ENCODE data around the gene TENM4.

Gene TENM4

DNA sequence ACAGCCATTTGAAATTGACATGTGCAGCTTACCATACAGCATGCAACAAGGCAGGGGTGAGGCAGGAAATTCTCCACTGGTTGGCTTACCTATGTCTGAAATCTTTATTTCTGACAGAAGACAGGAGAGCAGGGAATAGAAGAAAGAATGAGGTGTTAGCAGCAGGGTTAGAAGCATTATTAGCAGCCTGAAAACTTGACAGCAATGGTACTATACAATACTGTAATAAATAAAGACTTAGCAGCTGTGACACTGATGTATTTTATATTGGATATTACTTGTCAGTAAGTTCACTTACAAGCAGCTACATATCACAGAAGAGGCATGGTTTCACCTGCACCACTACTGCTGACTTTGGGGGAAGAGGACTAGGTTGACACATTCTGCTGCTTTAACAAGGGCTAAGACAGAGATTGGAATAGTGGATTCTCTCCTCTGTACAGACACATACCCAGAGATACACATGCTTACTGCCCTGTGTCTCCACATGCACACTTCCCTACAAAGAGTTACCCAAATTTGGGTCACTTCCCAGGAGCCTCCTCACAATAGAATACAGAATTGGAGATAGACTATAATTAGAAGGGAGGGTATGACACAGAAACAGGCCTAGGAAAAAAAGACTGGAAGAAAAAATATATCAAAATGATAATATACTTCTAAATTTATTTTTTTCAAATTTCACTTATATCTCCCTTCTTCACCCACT lies 720.4 kb downstream of the TENM4 start:
- DNase-seq = no peak

DNA sequence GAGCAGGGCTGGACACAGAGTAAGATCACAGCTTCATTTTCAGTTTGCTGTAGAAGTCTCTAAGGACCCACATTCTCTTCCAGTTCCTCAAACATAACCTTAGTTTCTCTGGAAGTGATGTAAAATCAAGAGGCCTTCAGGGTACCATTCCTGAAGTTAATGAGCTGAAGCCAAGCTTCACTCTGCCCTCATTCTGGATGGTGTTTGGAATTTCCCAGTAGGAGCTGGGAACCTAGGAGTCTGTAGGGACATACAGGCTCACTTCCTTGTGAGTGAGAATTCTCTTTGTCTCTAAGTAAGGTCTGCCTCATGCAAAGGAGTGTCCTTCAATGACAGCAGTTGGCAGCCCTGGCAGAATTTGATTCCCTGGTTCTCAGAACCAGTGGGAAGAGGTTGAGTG lies 723.8 kb downstream of the TENM4 start:
- no peak for DNase-seq

DNA sequence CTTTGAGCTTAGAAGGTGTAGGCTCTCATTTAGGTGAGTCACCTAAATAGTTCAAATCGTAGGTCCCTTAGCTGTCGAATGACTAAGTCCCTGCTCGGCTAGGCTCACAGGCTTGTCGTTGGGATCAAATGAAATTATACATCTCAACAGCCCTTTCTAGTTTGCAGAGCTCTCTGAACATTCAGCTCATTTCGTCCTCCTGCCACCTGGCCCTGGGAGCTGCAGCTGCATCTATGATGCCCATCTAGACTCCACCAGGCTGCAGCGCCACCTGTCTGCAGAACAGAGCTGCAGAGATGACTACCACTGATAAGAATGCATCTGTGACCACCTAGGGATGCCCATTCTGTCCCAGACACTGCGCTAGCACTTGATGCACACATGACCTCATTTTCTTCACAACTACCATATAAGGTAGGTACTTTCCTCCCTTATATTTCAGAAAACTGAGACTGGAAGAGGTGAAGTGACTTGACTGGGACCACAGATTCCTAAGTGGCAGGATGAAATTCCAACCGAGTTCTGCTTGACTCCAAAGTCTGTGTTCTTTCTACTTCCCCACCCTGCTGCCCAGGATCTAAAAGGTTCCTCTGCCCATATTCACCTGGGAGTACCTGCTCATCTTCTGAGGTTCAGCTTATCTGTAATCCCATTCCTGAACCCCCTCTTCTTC lies 725.1 kb downstream of the TENM4 start:
- DNase-seq = peak; percentile 85

DNA sequence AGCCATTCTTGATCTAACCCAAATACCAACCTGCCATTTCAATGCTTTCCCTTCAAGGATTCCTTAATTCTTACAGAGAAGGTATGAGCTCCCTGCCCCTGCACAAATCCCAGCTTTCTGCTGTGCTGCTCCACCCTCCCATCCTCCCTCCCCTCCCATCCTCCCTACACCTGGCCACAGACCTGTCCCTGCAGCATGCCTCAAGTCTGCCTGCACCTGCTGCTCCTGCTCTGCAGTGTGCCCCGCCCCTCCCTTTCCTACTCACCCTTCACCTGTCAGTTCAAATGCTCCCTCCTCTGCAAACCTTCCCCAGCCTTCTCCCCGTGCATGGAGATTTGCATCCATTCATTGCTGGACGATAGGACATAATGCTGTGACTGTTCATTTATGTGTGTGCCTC lies 726.3 kb downstream of the TENM4 start:
- no peak for DNase-seq

DNA sequence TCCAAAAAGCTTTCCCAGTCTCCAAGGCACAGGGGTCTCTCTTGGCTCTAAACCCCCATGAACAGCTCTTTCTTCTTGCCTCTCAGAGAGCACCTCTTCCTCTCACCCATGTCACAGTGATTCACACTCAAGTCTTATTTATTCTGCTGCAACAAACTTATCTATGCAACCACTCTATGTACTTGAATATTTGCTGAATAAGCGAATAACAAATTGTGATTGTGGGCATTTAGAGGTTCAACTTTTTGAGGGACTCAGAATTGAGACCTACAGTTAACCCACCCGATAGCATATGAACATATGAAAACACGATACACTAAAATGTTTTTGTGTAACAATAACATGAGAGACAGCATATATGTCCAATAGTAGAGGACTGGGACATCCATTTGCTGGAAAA lies 729.1 kb downstream of the TENM4 start:
- DNase-seq = no peak

DNA sequence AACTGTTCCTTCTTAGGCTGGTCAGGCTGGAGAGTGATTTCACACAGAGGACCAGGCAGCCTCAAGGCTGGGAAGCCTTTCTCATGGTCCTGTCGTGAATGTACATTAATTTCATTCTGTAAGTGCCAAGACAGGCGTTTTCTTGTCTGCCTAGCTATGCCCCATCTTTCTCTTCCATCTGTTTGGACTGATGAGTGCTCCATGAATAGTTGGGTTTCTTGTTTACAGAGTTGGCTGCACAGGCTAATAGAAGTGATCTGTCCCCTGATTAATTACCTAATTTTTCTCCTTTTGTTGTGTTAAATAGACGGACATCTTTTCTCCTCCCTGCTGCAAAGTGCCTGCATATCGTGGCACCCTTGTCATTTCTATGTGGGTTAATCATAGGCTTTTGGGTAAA lies 730.4 kb downstream of the TENM4 start:
- DNase-seq = no peak

DNA sequence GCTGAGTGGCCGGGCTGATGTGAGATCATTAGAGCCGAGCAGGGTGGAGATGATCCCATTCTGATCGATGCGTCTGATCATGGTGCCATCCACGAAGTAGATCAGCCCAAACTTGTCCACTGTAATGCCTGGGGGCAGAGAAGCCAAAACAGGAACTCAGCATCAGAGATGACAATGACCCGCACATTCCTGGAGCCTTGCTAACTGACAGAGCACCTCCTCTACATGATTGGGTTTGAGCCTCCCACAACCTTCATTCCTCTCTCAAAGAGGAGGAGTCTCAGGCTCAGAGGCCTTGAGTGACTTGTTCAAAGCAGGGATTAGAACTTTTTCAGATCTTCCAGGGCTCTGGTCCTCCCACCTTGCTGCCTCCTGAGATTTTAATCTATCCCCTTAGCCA lies 732.4 kb downstream of the TENM4 start:
- peak; percentile 47 for DNase-seq

DNA sequence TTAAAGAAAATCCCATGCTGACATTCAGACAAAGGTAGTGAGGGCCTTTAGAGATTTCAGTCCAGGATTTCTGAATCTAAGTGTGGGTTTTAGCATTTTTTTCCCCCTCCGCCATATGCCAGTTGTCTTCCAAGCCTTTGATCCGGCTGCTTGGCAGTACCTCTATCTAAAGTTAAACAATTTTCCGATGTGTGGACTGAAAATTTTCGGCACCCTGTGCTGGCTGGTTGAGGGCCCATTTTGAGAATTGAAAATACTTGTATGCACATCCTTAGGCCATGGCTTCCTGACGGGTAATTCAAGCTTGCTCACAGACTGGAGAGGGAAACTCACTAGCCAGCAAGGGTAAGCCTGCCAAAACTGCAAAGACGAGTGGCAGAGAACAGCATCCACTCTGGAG lies 734.3 kb downstream of the TENM4 start:
- DNase-seq = no peak

DNA sequence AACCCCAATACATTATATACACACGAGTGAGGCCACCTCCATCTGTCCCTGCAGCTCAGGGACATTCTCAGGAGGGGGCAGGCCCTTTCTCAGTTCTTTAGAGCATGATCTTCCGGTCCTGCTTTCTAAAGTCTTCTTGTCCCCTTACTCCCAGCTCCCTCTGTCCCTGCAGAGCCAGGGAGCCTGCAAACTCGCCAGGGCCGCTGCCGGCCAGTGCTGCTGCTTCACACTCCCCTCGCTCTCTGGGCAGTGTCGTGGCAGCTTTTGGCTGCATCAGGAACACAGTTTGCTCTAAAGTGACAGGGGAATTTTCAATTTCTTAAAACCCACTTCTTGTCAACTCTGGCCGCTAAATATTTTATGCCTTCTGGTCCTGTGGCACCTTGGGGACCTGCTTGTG lies 736.0 kb downstream of the TENM4 start:
- DNase-seq = no peak

DNA sequence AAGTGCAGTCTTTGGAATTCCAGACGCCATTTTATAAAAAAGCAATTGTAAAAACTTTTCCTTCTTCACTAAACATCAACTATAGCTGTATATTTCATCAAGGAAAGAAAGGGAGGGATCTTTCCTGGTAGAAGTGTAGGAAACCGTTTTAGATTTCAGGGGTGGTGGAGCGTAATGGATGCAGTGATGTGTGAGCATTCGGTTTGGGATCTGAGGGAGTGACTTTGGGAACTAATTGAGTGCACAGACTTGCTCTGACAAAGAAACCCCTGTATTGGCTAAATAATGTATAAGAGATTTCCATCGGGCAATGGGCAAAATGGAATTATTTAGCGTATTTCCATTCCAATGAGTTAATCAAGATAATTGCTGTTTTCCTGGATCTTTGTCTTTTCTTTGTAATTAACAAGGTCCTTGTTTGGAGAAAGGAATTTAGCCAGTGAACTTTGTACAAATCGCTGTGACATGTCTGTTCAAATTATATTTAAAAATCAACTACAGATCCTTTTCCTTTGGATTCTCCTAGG lies 741.2 kb downstream of the TENM4 start:
- no peak for DNase-seq

DNA sequence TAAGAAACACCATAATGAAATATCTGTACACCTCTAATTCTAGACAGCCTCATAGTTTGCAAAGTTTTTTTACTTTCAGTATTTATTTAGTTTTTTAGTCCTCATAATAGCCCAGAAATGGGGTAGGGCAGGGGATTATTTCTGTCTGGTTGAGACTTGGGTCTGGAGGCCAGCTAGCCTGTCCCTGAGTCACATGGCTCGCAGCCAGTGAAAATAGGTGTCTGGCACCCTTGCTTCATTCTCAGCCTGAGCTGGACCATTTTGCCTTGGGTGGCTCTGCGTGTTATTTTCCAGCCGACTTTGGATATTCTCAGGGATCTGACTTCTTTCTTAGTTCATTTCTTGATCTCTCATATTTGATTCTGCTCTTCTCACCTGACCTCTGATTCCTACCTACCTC lies 742.2 kb downstream of the TENM4 start:
- peak; percentile 69 for DNase-seq

DNA sequence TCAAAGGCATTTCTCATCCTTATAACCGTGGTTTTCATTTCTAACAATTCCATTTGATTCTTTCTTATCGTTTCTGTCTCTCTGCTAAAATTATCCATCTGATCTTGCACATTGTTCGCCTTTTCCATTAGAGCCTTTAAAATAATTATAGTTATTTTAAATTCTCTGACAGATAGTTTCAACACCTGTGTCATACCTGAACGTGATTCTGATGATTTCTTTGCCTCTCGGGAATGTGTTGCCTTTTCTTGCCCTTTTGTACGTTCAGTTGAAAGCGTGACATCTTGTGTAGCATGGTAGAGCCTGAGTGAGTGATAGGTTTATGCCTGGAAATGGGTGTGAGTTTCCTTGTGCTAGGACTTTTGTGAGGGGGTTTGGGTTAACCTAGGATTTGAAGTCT lies 744.7 kb downstream of the TENM4 start:
- no peak for DNase-seq

DNA sequence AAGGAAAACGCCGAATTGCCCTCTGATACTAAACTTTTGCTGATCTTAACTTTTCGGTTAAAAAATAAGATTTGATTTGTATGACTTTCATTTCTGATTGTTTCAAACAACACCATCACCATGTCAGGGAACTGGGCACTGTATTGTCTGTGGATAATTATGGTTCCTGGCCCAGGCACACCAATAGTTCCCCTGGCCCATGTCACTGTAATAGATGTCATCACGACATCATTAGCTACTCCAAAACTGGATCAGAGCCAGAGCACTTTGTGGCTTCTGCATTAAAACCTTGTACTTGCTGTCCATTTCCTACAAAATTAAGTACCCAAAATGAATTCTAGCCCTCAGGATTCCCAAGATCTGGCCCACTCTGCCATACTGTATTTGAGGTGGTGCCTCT lies 746.7 kb downstream of the TENM4 start:
- DNase-seq = peak; percentile 4

DNA sequence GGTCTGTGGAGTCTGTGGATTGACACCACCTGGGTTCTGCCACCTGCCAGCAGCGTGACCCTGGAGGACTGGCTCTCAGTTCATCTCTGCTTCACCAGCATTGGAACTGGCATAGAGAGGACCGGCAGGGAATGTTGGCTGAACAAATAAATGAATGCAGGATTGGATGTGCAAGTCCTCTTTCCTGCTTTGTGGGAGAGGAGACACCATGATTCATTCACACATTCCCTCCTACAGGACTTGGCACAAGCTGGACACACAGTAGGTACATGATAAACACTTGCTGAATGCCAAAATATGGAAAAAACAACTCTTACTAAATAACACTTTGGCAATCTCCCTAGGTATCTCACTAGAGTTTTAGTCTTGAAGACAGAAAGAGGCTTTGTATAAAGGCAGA lies 749.6 kb downstream of the TENM4 start:
- no peak for DNase-seq

DNA sequence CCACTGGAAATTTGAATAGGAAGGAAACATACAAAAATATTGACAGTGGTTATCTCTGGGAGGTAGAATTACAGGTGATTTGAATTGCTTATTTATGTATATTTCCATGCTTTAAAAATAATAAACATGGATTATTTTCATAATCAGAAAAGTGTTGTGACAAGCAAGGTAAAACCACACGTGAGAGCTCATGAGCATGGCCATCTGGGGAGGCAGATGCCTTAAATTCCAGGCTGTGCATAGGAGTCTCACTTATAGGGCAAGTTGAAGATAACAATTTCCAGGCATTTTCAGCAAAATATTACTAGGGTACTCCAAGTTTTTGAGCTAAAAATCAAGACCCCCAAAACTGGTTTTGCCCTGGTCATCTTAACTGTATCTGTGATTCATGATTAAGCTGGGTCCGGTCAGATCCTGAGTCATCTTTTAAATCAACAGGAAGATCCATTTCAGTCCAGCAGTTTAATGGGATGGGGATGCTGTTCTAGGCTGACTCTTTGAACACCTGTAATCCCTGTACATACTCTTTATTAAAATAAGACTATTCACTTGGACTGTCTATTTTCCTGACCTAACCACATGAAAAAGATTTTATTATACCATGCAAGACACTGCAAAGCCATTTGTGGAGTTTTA lies 750.4 kb downstream of the TENM4 start:
- peak; percentile 5 for DNase-seq

DNA sequence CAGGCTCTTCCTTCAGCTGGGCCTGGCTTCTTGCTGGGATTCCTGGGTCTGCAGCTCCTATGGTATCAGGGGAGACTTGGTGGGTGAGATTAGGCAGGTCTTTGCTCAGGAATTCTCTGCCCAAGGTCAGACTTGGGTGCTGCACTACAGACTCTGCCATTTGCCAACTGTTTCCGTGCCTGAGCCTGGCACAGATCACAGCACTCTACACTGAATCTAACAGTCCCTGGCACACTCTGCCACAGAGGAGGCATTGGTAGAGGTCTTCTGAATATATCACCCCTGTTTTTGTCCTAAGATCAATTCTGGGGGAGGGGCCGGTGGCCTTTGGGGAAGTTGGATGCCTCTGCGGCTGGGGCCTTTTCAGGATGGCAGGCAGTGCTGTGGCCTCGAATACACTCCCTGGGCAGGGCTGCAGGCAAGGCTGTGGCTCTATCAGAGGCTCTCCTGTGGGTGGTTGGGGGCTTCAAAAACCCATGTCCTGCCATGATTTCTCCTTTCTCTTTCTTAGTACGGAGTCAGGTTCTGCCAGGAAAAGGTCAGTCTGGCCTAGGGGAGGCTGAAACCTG lies 751.2 kb downstream of the TENM4 start:
- no peak for DNase-seq

DNA sequence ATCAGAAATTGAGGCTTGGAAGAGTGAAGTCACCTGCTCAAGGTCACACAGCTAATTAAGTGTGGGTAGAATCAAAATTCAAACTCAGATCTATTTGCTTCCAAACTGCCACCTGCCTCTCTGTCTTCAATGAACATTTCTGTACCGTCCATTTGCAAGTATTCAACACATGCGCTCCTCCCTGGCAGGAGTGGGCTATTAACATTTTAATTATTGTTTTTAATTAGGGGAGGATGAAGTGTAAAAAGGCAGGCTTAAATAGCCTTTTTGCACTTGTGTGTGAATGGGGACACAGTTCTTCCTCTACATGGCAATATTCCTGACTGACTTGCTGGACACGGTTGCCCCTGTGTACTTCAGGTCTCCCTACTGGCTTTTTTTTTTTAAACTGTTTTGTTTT lies 751.7 kb downstream of the TENM4 start:
- no peak for DNase-seq

DNA sequence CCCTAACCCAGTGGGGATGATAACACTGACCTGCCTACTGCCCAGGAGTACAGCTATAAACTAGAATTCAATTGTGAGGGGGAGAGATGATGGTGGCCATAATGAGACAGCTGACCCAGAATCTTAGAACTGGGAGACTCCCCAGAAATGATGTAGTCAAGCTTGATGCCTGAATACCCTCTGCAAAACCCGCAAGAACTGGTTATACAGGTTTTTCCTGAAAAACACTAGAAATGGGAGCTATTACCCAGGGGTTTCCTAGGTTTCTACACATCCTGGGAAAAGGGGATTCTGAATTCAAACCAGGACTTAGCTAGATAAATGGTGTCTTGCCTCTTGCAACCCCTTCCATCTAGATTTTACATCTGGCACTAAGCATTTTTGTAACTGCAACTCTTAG lies 752.4 kb downstream of the TENM4 start:
- no peak for DNase-seq

DNA sequence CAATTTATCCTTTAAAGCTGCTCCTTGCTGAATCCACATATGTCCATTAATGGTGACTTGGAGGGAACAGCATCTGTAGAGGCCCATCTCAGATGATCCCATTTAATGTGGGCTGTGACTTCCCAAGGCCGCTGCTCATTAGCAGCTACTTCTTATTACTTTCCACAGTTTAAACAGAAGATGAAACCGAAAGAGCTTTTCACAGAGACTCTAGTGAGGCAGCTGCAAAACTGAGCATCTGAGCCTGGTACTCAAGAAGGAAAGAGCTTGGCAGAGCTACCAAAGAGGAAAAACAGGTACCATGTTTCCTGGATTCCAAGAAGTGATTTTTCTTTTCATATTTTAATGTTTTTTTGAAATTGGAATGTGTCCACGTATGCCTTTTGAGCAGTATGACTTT lies 755.7 kb downstream of the TENM4 start:
- DNase-seq = no peak

DNA sequence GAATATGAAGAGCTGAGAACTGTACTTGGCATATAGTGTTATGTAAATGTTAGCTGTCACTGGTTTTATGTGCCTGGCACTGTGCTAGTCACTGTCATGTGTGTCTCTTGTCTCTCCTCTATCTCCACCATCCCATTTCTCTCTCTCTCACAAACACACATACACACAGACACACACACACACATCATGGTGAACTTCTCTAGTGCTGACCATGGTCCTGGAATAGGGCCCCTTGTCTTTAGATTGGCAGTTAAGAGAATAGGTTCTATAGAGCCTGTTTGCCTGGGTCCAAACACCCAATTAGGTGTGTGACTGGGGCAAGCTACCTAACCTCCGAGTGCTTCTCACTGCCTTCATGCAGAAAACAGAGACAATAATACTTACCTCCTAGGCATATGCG lies 756.5 kb downstream of the TENM4 start:
- DNase-seq = no peak

DNA sequence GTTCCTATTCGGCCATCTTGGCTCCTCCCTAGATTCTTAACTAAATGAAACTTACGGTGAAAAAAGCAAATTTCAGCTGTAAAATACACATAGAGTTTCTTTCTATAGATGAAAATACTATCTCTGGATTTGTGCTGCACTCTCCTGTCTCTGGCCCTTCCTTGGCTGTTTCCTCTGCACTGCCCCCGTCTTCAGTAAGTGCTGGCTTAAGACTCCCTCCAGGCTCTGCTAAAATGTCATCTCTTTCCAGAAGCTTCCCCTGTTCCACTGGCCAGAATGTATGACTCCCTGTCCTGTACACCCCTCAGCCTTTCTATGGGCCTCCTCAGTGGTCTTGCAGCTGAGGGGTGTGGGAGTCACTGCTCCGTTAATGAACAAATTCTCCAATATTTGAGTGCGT lies 757.1 kb downstream of the TENM4 start:
- DNase-seq = no peak

DNA sequence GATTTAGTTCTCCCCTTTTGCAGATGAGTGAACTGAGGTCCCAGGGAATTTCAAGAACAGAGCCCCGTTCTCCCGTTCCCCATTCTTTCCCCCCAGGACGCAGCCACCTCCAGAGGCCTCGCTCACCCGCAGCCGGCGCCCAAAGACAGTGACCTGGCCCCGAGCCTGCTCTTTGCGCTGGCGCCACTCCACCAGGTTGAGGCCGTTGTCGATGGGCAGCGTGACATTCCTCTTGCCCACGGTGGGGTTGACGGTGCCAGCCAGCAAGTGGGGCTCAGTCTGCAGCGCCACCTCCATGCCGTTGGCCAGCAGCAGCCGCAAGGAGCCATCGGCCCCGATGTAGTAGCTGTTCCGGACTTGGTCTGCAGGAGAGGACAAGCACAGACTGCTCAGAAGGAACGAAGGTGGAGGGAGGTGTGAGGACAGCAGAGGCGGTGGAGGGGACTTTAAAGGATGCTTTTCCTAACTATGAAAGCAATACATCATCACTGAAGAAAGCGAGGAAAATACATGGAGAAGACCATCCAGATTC lies 764.7 kb downstream of the TENM4 start:
- DNase-seq = no peak

DNA sequence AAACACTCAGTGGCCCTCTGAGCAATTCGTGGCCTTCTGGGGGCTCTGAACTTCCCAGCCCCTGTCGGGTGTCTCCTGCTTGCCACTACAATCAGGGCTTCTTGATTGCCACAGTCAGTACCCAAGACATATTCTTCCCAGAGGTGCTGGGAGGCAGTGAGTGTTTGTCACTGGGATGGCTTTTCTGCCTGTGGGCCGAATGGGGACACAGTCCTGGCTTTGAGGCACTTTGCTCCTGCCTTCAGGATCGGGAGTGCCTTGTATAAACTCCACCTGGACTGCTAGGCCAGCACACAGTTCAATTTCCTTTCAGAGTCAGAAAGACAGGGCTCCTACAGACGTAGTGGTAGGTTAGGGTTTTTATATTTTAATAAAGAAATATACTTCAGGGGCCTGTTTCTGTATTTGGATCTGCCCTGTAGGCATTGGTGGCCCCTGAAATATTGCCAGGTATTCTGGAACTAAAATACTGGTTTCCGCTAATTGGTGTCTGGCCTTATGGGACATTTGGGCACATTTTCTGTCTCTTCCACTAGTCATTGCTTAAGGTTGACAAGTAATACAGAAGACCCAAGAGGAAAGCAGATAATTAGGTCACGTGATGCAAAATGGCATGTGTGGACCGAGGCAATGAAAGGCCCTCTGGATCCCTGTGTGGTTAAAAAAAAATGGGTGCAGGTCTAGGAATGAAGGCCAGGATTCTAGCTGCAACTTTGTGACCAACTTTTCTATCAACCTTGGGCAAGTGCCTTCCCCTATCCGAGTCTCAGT lies 767.8 kb downstream of the TENM4 start:
- DNase-seq = no peak

Measured in fibroblast of skin of right biceps (primary cell).